Body of pancreas (tissue), 4 donors: ENCODE data around the gene ELAVL1.

ENCODE experiments used
- CTCF ChIP-seq, 7 experiments: fragments of 450-650 bp in 4 of 7; fragments of 200-600 bp in 3 of 7; sonication (generic) in 3 of 7; IDR thresholded peaks; one replicate each; pipeline ENCODE4 v1.5.1; 2016 to 2019; ENCODE audit warnings: antibody characterized with exemption in 7 of 7
- POLR2A ChIP-seq, 3 donors: fragments of 450-650 bp; IDR thresholded peaks; one replicate each; pipeline ENCODE4 v1.6.1; 2016; ENCODE audit warnings: antibody characterized with exemption in 3 of 3, mild to moderate bottlenecking in 2 of 3

GRCh38 chr19:8023371-8023770 is 17.9 kb upstream of the ELAVL1 start:
- TF ChIP-seq CTCF (IDR thresholded peaks at IDR 0.05) (no peak), POLR2A (IDR thresholded peaks at IDR 0.05) (no peak)
